Activated naive CD4-positive, alpha-beta T cell treated with anti-CD3 and anti-CD28 coated beads for 36 hours (primary cell): ENCODE measurements around the gene BCL11B. TPM values are rescaled to one million over a fixed set of nuclear protein-coding genes. Genes with fewer than 3 reads are reported as not detected.

Experiments
- CTCF ChIA-PET: fragments of 350-600 bp; sonication (Branson Sonifier 250); formaldehyde crosslinking; loops from one replicate; lab custom pipeline; 2021; ENCODE audit warnings: antibody characterized with exemption; lab: Charles Lee
- DNase-seq: peaks from one replicate; pipeline ENCODE4 v3.0.0-alpha.2; 2020
- H3K27ac Mint-ChIP-seq: one replicate; pipeline ENCODE4 v1.8.0; 2021; ENCODE audit warnings: mild to moderate bottlenecking, mixed read lengths
- H3K27me3 Mint-ChIP-seq: one replicate; pipeline ENCODE4 v1.8.0; 2021; ENCODE audit warnings: low read depth, mixed read lengths
- H3K36me3 Mint-ChIP-seq: one replicate; pipeline ENCODE4 v1.8.0; 2021; ENCODE audit warnings: low read depth, mixed read lengths
- H3K4me1 Mint-ChIP-seq: one replicate; pipeline ENCODE4 v1.8.0; 2021; ENCODE audit warnings: low read depth, mixed read lengths
- H3K4me3 Mint-ChIP-seq: one replicate; pipeline ENCODE4 v1.8.0; 2021; ENCODE audit warnings: mild to moderate bottlenecking, moderate library complexity, mixed read lengths
- H3K9me3 Mint-ChIP-seq: one replicate; pipeline ENCODE4 v1.8.0; 2021; ENCODE audit warnings: mixed read lengths
- intact Hi-C: fragments of 100-400 bp; cut with micrococcal nuclease; formaldehyde crosslinking; loops from one replicate; pipeline ENCODE4 v1.15.1; 2023
- total RNA-seq, 2 experiments: library from RNA; stranded (reverse); gene quantifications; one replicate each; pipeline ENCODE4 v1.2.3, GENCODE V29; 2021

Gene BCL11B
- total RNA-seq, 2 experiments from 2014 or later: 71.7 to 71.9 TPM

DNA sequence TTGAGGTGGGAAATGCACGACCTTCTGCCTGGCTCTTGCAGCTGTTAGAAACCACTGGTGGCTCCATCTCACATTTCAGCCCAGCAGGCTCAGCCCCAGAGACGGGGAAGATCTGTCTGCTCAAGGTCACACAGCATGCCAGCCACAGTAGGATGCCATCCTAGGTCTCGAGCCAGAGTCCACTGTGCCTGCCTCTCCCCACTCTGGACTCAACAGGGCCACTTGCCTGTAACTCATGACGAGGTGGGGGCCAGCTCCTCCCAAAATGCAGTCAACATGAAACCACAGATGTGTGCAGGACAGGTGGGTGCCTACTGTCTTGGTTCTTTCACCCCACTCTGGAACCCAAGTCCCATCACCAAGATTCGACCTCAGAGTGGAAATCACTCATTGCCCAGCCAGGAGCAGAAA, 23.2 kb downstream of the BCL11B start:
- CTCF ChIA-PET: interaction anchor here (1.0 kb wide), 2 partner anchors 12 to 23 kb away, joined by 3 read pairs; partner anchors contain the start of gene BCL11B
- intact Hi-C loops: loop anchor here (5.0 kb wide), 1 partner anchor 819 kb away; the partner anchor contains the start of gene EVL
- DNase-seq: no peak

DNA sequence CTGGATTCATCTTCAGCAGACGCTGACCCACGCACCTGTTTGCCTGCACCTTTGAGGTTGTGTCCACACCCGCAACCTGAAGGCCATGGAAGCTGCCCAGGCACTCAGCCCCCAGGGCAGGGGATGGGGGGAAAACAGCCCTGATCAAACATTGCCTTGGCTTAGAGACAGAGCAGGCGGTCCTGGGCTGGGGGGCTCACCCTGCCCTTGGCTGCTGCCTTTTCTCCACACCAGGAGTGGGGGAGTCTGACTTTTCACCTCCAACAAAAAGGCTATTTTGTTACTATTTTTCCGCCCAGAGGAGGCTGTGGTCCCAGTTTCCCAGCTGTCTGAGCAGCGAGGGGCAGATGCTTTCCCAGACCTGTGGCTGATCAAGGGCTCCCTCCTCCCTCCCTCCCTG, 24.2 kb downstream of the BCL11B start:
- Mint-ChIP-seq H3K4me1 (peaks cover 78% of the 10 kb centered on the region), H3K27ac (peak overlapping the region; percentile 88), H3K36me3 (peaks cover 42% of the 10 kb centered on the region), H3K9me3 (no peaks in the 10 kb centered on the region), H3K4me3 (peak overlapping the region; percentile 77), H3K27me3 (no peaks in the 10 kb centered on the region)
- DNase-seq: no peak
- intact Hi-C loops: loop anchor here (5.0 kb wide), 1 partner anchor 820 kb away; the partner anchor contains the start of gene EVL
- CTCF ChIA-PET: interaction anchor here (0.8 to 1.9 kb wide), 3 partner anchors 11 to 1087 kb away, joined by 3 to 6 read pairs (median 3); partner anchors contain the start of gene BCL11B

More for the DNA sequence above, 23.2 kb downstream of the BCL11B start:
- Mint-ChIP-seq H3K9me3 (no peaks in the 10 kb centered on the region), H3K27me3 (no peaks in the 10 kb centered on the region), H3K4me1 (peaks cover 81% of the 10 kb centered on the region), H3K4me3 (peak overlapping the region; percentile 77), H3K27ac (peak overlapping the region; percentile 88), H3K36me3 (peaks cover 50% of the 10 kb centered on the region)

DNA sequence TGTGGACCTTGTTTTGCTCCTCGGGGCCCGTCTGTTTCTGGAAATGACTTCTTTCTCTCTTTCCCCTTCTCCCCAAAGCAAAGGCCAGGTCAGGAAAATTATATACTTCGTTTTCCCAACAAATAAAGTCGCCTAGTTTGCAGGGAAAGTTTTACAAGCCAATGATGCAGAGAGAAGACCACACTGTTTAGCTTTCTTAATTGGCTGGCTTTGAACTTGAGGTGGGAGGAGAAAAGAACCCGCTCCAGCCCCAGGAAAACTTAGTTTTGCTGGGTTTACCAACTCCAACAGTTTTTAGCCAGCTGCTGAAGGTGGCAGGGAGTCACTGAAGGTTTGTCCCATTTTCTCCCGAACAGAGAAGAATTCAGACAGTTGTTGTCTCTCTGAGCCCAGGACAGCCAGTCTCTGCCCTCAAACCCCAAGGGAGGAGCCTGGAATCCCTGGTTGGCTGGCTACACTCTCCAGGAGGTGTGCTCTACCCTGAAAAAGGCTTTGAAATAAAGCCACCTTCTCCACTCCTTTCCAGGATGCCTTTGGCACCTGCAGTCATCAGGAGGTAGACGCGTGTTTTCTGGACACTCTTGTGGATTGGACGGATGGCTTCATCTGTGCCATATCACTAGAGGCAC, 24.8 kb downstream of the BCL11B start:
- Mint-ChIP-seq H3K36me3 (peaks cover 40% of the 10 kb centered on the region), H3K9me3 (no peaks in the 10 kb centered on the region), H3K4me1 (peaks cover 78% of the 10 kb centered on the region), H3K27me3 (no peaks in the 10 kb centered on the region), H3K4me3 (peak overlapping the region; percentile 77), H3K27ac (peak overlapping the region; percentile 88)
- peak; percentile 49 for DNase-seq
- CTCF ChIA-PET: interaction anchor here (1.1 to 1.9 kb wide), 2 partner anchors 10 to 1086 kb away, joined by 3 to 6 read pairs; no protein-coding TSS in a partner anchor
- intact Hi-C loops: loop anchor here (5.0 kb wide), 1 partner anchor 820 kb away; the partner anchor contains the start of gene EVL

DNA sequence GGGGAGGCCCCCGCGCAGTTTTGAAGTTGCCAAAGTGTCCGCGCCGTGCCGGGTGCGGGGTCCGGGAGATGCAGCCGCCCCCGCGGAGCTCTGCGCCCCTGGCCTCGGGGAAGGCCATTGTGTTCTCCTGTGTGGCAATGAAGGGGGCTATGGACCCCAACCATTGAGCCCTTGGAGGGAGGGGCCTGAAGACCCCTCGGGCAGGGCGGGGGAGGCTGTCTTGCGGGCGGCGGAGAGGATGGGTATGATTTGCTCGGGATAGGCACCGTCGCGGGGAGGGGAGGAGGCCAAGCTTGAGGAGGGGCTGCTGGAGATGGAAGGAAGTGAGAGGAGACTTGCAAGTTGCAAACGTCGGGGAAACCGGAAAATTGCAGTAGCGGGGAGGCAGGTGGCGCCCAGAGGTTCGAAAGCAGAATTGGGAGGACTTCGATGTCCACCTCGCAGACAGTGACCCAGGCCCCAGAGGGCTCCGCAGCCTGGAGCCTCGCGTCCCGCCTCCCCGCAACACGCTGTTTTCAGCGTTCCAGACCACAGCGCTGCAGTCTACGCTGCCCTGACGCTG, 25.4 kb downstream of the BCL11B start:
- peak overlapping the region; percentile 88 for H3K27ac Mint-ChIP-seq
- peaks cover 43% of the 10 kb centered on the region for H3K36me3 Mint-ChIP-seq
- CTCF ChIA-PET: interaction anchor here (1.1 to 1.9 kb wide), 3 partner anchors 10 to 1086 kb away, joined by 3 to 6 read pairs (median 3); no protein-coding TSS in a partner anchor
- peak; percentile 77 for DNase-seq
- no peaks in the 10 kb centered on the region for H3K9me3 Mint-ChIP-seq
- intact Hi-C loops: loop anchor here (5.0 kb wide), 1 partner anchor 821 kb away; the partner anchor contains the start of gene EVL
- H3K27me3 Mint-ChIP-seq: no peaks in the 10 kb centered on the region
- H3K4me3 Mint-ChIP-seq: peak overlapping the region; percentile 77
- peaks cover 78% of the 10 kb centered on the region for H3K4me1 Mint-ChIP-seq

DNA sequence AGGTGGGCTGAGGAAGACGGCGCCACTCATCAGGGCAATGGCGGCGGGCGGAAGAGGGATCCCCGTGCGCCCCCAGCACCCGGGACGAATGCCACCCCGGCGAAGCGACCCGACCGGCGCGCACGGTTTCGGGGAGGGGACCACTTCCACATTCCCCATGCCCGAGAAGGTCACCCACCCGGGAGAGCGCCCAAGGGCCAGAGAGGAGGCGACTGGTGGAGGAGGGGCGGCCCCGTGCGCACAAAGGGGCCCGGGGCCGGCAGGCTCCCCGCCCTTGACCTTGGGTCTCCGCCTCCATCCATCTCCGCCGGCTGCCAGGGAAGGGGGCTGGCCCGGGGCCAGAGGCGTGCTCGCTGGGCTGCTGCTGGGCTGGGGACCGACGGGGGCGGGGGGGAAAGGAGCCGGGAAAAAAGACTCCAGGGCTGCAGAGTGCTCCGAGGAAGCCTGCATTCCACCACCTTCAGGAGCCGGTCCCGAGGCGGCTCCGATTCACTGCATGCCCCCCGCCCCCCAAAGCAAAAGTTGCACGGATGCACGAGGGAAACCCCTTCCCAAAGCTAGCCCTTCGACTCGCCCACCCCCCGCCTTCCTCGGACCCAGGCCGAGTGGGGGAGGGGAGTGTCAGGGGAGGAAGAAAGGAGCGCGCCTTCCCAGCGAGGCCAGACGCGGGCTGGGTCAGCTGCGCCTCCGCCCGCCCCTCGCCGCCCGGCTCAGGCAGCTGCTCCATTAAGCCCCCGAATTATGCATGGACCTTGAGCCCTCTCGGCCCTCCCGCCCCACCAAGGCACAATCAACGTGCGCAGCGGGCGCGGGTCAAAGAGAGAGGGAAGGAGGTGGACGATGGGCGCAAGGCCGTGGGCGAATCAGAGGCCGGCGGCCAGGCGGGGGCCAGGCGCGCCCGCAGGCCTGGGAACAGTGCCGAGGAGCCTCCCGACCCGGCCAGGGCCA, 26.2 kb downstream of the BCL11B start:
- no peak for DNase-seq
- Mint-ChIP-seq H3K27me3 (no peaks in the 10 kb centered on the region), H3K4me1 (peaks cover 76% of the 10 kb centered on the region), H3K4me3 (peak overlapping the region; percentile 77), H3K36me3 (peaks cover 42% of the 10 kb centered on the region), H3K27ac (peak overlapping the region; percentile 93), H3K9me3 (no peaks in the 10 kb centered on the region)
- intact Hi-C loops: loop anchor here (5.0 kb wide), 1 partner anchor 821 kb away; the partner anchor contains the start of gene EVL
- CTCF ChIA-PET: interaction anchor here (0.8 to 1.9 kb wide), 5 partner anchors 9 to 22 kb away, joined by 3 to 8 read pairs (median 4); no protein-coding TSS in a partner anchor

DNA sequence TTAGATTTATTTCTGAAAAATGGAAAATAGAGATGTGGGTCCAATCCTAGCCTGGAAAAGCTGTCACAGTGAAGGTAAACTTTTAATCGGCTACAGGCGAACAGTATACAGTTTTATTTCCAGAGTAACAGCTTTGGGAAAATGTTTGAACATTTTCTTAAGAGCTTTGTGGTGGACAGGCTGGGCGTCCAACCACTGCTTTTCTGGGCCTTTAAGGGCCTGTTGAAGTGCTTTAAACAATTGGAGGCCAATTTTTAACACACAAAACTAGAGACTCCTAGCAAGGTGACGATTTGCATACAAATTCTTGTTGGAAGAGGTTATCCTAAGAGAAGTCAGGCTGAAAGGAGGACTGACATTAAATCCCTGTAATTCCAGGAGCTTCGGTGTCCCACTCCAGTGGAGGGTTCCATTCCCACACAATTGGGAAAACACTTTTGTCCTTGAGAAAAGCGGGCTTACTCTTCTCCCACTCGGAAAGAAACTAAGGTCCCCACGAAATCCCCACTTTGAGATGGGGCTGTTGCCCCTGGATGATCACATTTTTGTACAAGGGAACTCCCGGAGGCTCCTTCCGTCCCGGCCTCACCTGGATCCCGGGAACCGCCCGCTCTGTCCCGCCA, 26.9 kb downstream of the BCL11B start:
- CTCF ChIA-PET: interaction anchor here (0.8 to 1.7 kb wide), 6 partner anchors 9 to 23 kb away, joined by 3 to 8 read pairs (median 4); no protein-coding TSS in a partner anchor
- no peaks in the 10 kb centered on the region for H3K9me3 Mint-ChIP-seq
- peaks cover 44% of the 10 kb centered on the region for H3K36me3 Mint-ChIP-seq
- no peak for DNase-seq
- H3K4me3 Mint-ChIP-seq: peak overlapping the region; percentile 77
- H3K27ac Mint-ChIP-seq: peak overlapping the region; percentile 93
- H3K4me1 Mint-ChIP-seq: peaks cover 74% of the 10 kb centered on the region
- no peaks in the 10 kb centered on the region for H3K27me3 Mint-ChIP-seq
- intact Hi-C loops: loop anchor here (5.0 kb wide), 1 partner anchor 822 kb away; the partner anchor contains the start of gene EVL

DNA sequence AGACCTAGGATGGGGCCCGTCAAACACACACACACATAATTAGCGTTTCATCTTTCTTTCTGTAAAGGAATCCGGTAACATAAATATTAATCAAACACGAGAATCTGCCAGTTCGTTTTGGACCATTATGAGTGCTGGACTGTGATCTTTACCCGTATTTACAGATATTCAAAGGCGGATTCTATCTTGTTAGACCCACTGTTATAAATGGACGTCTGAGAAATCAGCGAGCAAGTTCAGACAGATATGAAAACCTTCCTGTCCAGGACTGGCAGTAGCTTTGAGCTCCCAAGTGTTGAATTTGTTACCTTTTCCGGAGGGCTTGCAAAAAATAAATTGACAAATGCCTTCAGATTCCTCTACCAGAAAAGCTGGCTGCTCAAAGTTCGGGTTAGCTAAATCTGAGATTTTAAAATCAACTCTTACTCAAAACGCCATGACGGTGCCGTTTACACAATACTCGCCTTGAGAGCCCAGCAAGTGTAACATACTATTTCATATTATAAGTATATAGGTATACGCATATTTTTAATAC, 27.6 kb downstream of the BCL11B start:
- Mint-ChIP-seq H3K9me3 (no peaks in the 10 kb centered on the region), H3K4me1 (peaks cover 75% of the 10 kb centered on the region), H3K36me3 (peaks cover 44% of the 10 kb centered on the region), H3K27me3 (no peaks in the 10 kb centered on the region), H3K4me3 (peak overlapping the region; percentile 77), H3K27ac (peak overlapping the region; percentile 93)
- CTCF ChIA-PET: interaction anchor here (1.0 to 1.7 kb wide), 5 partner anchors 8 to 22 kb away, joined by 3 to 8 read pairs (median 4); no protein-coding TSS in a partner anchor
- DNase-seq: no peak
- intact Hi-C loops: no loop called here

DNA sequence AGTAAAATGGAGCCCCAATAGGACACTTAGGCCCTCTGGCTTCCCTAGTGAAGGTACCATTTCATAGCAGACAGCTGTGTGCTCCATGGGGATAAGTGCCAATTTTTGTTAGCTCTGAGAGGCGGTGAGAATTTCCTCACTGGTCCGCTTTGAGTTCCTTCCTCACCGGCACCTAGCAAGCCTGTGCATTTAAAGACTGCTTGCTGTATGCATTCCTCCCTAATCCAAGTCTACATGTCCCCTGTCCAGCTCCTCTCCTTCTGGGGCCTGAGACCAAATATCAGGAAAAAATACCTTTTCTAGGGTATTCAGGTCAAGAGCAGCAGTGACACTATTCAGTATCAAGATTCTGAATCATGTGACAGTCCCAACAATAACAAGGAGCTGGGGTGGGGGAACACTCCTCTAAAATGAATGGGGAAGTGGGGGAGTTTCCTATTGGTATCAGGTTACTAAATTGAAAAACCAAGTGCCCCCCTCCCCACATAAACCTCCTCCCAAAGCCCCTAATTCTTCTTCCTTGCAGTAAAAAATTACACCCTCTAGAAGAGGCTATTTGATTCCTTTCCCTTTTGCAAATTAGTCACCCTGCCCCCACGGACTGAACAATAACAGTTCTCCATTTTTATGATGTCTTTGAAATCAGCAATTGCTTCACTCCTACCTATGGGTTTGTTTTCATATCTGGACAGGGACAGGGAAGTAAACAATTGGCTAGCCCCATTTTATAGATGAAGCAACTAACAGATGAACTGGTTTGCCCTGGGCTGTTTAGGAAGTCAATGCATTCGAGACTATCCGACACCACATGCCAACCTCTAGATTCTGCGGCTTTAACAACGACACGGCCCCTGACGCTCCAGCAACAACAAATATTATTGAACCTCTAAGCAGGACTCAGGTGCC, 28.9 kb downstream of the BCL11B start:
- CTCF ChIA-PET: interaction anchor here (0.6 to 5.5 kb wide), 9 partner anchors 10 to 1011 kb away, joined by 3 to 44 read pairs (median 5); no protein-coding TSS in a partner anchor
- H3K4me1 Mint-ChIP-seq: peaks cover 75% of the 10 kb centered on the region
- H3K27ac Mint-ChIP-seq: peak overlapping the region; percentile 93
- DNase-seq: no peak
- intact Hi-C loops: loop anchor here (1.0 kb wide), 2 partner anchors 8 to 17 kb away; no protein-coding TSS in a partner anchor
- H3K36me3 Mint-ChIP-seq: peaks cover 46% of the 10 kb centered on the region
- peak overlapping the region; percentile 77 for H3K4me3 Mint-ChIP-seq
- no peaks in the 10 kb centered on the region for H3K27me3 Mint-ChIP-seq
- H3K9me3 Mint-ChIP-seq: no peaks in the 10 kb centered on the region

DNA sequence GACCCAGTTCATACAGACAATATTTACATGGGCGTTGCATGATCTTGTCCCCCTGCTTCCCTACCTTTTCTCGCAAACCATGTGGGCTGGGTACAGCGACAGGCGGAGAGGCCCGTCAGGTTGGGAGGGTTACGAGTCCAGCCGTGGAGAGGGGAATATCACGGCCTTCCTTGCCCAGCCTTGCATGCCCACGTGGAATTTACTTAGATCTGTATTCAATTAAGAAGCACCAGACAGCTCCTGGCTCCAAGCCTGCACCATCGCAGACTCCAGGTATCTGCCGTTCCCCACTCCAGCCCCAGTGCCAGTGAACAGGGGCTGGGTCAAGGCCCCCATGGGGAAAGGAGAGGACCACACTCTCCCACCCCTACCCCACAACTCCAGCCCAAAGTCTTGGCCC, 29.8 kb downstream of the BCL11B start:
- no peaks in the 10 kb centered on the region for H3K9me3 Mint-ChIP-seq
- no peaks in the 10 kb centered on the region for H3K27me3 Mint-ChIP-seq
- H3K36me3 Mint-ChIP-seq: peaks cover 51% of the 10 kb centered on the region
- CTCF ChIA-PET: interaction anchor here (0.6 to 5.5 kb wide), 10 partner anchors 11 to 95 kb away, joined by 3 to 44 read pairs (median 6); no protein-coding TSS in a partner anchor
- intact Hi-C loops: no loop called here
- peaks cover 75% of the 10 kb centered on the region for H3K4me1 Mint-ChIP-seq
- H3K4me3 Mint-ChIP-seq: peak overlapping the region; percentile 77
- peak overlapping the region; percentile 93 for H3K27ac Mint-ChIP-seq
- DNase-seq: no peak
